ENCODE results near the gene B9D1. TPM values are rescaled to one million over a fixed set of nuclear protein-coding genes. Genes with fewer than 3 reads are reported as not detected.

Gene B9D1
- total RNA-seq, 2 donors from 2014 or later, result 37.7 to 42.8 TPM

DNA sequence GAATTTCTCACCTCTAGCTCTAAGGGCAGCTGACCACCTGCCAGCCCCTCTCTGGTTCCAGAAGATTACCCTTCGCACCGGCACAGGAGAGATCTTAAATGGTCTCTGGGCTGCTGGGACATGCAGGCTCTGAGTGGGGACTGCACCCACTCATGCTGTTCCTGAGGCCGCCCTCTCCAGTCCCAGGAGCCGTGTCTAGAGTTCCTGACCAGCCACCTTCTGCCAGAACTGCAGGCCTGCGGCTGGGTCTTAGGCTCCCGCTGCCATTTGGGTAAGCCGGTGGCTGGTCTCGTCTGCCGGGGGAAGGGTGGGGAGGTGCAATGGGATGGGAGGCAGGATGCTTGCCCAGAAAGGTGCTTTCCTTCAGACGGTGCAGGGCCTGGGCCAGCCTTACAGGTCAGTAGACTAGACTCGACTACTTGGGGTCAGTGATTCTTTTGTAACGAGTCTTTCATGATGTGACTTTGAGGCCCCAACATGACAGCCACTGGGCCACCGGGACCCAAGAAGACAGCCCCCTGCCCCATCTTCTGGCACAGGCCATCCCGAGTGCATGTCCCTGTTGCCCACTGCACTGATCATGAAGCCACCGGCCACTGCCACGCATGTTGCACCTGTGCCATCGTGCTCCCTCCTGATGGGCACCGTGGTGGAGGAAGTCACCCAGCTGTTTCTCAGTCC lies 26.4 kb downstream of the B9D1 start:
- TF ChIP-seq, protein P1, sequence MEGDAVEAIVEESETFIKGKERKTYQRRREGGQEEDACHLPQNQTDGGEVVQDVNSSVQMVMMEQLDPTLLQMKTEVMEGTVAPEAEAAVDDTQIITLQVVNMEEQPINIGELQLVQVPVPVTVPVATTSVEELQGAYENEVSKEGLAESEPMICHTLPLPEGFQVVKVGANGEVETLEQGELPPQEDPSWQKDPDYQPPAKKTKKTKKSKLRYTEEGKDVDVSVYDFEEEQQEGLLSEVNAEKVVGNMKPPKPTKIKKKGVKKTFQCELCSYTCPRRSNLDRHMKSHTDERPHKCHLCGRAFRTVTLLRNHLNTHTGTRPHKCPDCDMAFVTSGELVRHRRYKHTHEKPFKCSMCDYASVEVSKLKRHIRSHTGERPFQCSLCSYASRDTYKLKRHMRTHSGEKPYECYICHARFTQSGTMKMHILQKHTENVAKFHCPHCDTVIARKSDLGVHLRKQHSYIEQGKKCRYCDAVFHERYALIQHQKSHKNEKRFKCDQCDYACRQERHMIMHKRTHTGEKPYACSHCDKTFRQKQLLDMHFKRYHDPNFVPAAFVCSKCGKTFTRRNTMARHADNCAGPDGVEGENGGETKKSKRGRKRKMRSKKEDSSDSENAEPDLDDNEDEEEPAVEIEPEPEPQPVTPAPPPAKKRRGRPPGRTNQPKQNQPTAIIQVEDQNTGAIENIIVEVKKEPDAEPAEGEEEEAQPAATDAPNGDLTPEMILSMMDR (conservative IDR thresholded peaks at IDR 0.05), result no peak
- Mint-ChIP-seq H3K4me1 (peaks cover 7% of the 10 kb centered on the region), H3K27ac (no peak overlapping the region), H3K9me3 (no peaks in the 10 kb centered on the region), H3K36me3 (ENCODE audit: low read depth) (peaks cover 9% of the 10 kb centered on the region), H3K27me3 (ENCODE audit: insufficient read depth) (no peaks in the 10 kb centered on the region), H3K4me3 (no peak overlapping the region)
- Histone ChIP-seq H3K4me3 (ENCODE audit: low read length) (no peak overlapping the region), H3K27me3 (ENCODE audit: control insufficient read depth, insufficient read depth, low read length, poor library complexity, severe bottlenecking) (no peaks in the 10 kb centered on the region), H3K9ac (ENCODE audit: extremely low read depth, low read length, poor library complexity, severe bottlenecking) (no peak overlapping the region), H3K4me1 (ENCODE audit: control insufficient read depth, insufficient read depth, low read length) (no peaks in the 10 kb centered on the region), H3K9me3 (ENCODE audit: control insufficient read depth, low read length) (no peaks in the 10 kb centered on the region), H3K36me3 (ENCODE audit: control insufficient read depth, insufficient read depth, low read length) (peaks cover 25% of the 10 kb centered on the region), H3K27ac (ENCODE audit: low read depth, low read length) (no peak overlapping the region)
- peak; percentile 68 for DNase-seq
- 87 to 88% methylated on average over 15 to 18 of the region's 18 CpGs for WGBS, 2 experiments (ENCODE audit: insufficient coverage in 1 of 2, insufficient read length in 1 of 2)

DNA sequence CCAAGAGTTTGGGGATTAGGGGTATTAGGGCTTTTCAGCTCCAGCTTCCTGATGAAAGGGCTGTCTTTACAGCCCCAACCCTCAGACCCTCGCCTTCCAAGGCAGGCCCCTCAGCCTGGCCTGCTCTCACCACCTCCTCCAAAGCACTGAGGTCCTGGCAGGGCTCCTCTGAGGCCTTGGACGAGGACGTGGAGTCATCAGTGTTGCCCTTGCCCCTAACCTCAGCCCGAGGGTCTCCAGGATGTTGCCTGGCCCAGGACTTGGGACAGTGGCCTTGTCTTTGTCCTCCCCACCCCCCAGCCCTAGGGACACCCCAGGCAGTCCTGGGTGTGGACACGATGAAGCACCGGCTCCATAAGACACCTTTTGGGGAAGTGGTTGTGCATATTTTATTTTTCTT lies 28.2 kb downstream of the B9D1 start:
- H3K36me3 ChIP-seq (ENCODE audit: control insufficient read depth, insufficient read depth, low read length), result peaks cover 32% of the 10 kb centered on the region
- no peak overlapping the region for H3K4me3 ChIP-seq (ENCODE audit: low read length)
- TF ChIP-seq, protein P1 (conservative IDR thresholded peaks at IDR 0.05), result no peak
- WGBS, 2 experiments (ENCODE audit: insufficient coverage in 1 of 2, insufficient read length in 1 of 2), result 90 to 100% methylated on average over 3 to 6 of the region's 6 CpGs
- no peaks in the 10 kb centered on the region for H3K9me3 ChIP-seq (ENCODE audit: control insufficient read depth, low read length)
- Mint-ChIP-seq H3K27ac (no peak overlapping the region), H3K4me3 (no peak overlapping the region), H3K36me3 (ENCODE audit: low read depth) (peaks cover 17% of the 10 kb centered on the region), H3K9me3 (no peaks in the 10 kb centered on the region), H3K27me3 (ENCODE audit: insufficient read depth) (no peaks in the 10 kb centered on the region), H3K4me1 (peaks cover 7% of the 10 kb centered on the region)
- no peaks in the 10 kb centered on the region for H3K4me1 ChIP-seq (ENCODE audit: control insufficient read depth, insufficient read depth, low read length)
- DNase-seq, result no peak
- no peak overlapping the region for H3K9ac ChIP-seq (ENCODE audit: extremely low read depth, low read length, poor library complexity, severe bottlenecking)
- no peak overlapping the region for H3K27ac ChIP-seq (ENCODE audit: low read depth, low read length)
- H3K27me3 ChIP-seq (ENCODE audit: control insufficient read depth, insufficient read depth, low read length, poor library complexity, severe bottlenecking), result no peaks in the 10 kb centered on the region

DNA sequence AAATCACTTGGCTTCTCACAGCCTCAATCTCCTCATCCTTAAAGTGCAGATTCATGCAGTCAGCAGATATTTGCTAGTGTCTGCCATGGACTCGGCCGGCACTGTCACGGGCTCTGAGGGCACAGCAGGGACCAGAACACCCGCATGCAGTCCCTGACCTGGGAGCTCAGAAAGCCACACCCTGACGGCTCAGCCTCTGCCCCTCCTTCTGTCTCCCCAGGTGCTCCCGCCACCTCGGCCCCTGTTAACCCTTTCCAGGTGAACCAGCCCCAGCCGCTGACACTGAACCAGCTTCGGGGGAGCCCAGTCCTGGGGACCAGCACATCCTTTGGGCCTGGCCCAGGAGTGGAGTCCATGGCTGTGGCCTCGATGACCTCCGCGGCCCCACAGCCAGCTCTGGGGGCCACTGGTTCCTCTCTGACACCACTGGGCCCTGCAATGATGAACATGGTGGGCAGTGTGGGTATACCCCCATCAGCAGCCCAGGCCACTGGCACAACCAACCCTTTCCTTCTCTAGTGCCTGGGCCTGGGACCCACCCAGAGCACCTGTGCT lies 28.7 kb downstream of the B9D1 start:
- Histone ChIP-seq H3K36me3 (ENCODE audit: control insufficient read depth, insufficient read depth, low read length) (peaks cover 34% of the 10 kb centered on the region), H3K9me3 (ENCODE audit: control insufficient read depth, low read length) (no peaks in the 10 kb centered on the region), H3K27me3 (ENCODE audit: control insufficient read depth, insufficient read depth, low read length, poor library complexity, severe bottlenecking) (no peaks in the 10 kb centered on the region), H3K4me1 (ENCODE audit: control insufficient read depth, insufficient read depth, low read length) (no peaks in the 10 kb centered on the region), H3K4me3 (ENCODE audit: low read length) (no peak overlapping the region), H3K27ac (ENCODE audit: low read depth, low read length) (no peak overlapping the region), H3K9ac (ENCODE audit: extremely low read depth, low read length, poor library complexity, severe bottlenecking) (no peak overlapping the region)
- H3K27me3 Mint-ChIP-seq (ENCODE audit: insufficient read depth), result no peaks in the 10 kb centered on the region
- 84 to 88% methylated on average over 4 to 12 of the region's 12 CpGs for WGBS, 2 experiments (ENCODE audit: insufficient coverage in 1 of 2, insufficient read length in 1 of 2)
- no peaks in the 10 kb centered on the region for H3K9me3 Mint-ChIP-seq
- H3K27ac Mint-ChIP-seq, result no peak overlapping the region
- TF ChIP-seq, protein P1 (conservative IDR thresholded peaks at IDR 0.05), result no peak
- H3K36me3 Mint-ChIP-seq (ENCODE audit: low read depth), result peaks cover 18% of the 10 kb centered on the region
- H3K4me3 Mint-ChIP-seq, result no peak overlapping the region
- H3K4me1 Mint-ChIP-seq, result peaks cover 7% of the 10 kb centered on the region
- DNase-seq, result peak; percentile 72
